GM12891 (cell line): Measurements from ENCODE around the gene ECD.

Experiments
- POLR2A ChIP-seq: IDR thresholded peaks from 2 replicates; pipeline ENCODE4 v1.6.1; 2011; ENCODE audit warnings: low read depth, low read length, control low read depth
- POLR2AphosphoS5 ChIP-seq: IDR thresholded peaks from 2 replicates; pipeline ENCODE4 v1.6.1; 2011; ENCODE audit warnings: low read depth, low read length, control low read depth
- TAF1 ChIP-seq: IDR thresholded peaks from 2 replicates; pipeline ENCODE4 v1.6.1; 2011; ENCODE audit warnings: low read depth, low read length, control low read depth

DNA sequence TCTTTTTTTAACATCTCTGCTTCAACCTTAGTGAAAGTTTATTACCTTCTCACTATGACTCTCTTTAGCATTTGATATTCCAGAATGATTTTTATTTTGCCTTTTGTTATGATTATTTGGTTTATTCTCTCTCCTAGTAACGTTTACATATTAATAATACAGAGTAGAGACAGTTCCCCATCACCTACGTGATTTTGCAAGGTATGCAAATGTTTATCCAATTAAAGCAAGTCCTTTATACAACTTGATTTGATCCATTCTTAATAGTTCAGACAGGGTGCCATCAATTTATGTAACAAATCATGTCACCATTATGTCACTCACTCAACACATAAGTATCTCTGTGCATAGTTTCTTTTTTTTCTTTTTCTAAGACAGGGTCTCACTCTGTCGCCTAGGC, 26.2 kb downstream of the ECD start:
- TF ChIP-seq POLR2AphosphoS5 (no peak), POLR2A (no peak), TAF1 (no peak)
